ENCODE measurements around the gene MYH9.

Gene MYH9

GRCh38 chr22:36300396-36301212 lies 87.2 kb downstream of the MYH9 start:
- CTCF ChIA-PET, result interaction anchor here (0.6 to 14.4 kb wide), 22 partner anchors 7 to 186 kb away, joined by 3 to 202 read pairs (median 5); no protein-coding TSS in a partner anchor
- TF ChIP-seq CTCF (IDR thresholded peaks at IDR 0.05; ENCODE audit: insufficient read depth, low read length, missing control alignments), result no peak
- POLR2A ChIA-PET, result interaction anchor here (1.0 to 1.5 kb wide), 2 partner anchors 28 to 87 kb away, joined by 3 to 4 read pairs; partner anchors contain the start of gene MYH9
- DNase-seq (ENCODE audit: low read depth, low spot score), result no peak
- no peak overlapping the region for H3K4me3 ChIP-seq (ENCODE audit: low read depth, low read length)

- no peak for TF ChIP-seq CTCF (IDR thresholded peaks at IDR 0.05; ENCODE audit: insufficient read depth, low read length, missing control alignments)
- no peak for DNase-seq (ENCODE audit: low read depth, low spot score)
- POLR2A ChIA-PET, result interaction anchor here (2.0 kb wide), 1 partner anchor 10 kb away, joined by 8 read pairs; no protein-coding TSS in a partner anchor
- CTCF ChIA-PET, result interaction anchor here (1.5 to 14.4 kb wide), 5 partner anchors 14 to 187 kb away, joined by 6 to 202 read pairs (median 56); no protein-coding TSS in a partner anchor
- H3K4me3 ChIP-seq (ENCODE audit: low read depth, low read length), result no peak overlapping the region
Observed at GRCh38 chr22:36299911-36300310, 87.9 kb downstream of the MYH9 start.

GRCh38 chr22:36299295-36299694 lies 88.5 kb downstream of the MYH9 start:
- POLR2A ChIA-PET, result interaction anchor here (0.9 to 2.0 kb wide), 2 partner anchors 11 to 183 kb away, joined by 4 to 8 read pairs; no protein-coding TSS in a partner anchor
- no peak overlapping the region for H3K4me3 ChIP-seq (ENCODE audit: low read depth, low read length)
- no peak for DNase-seq (ENCODE audit: low read depth, low spot score)
- CTCF ChIA-PET, result interaction anchor here (1.4 to 14.4 kb wide), 5 partner anchors 14 to 188 kb away, joined by 3 to 202 read pairs (median 56); no protein-coding TSS in a partner anchor
- no peak for TF ChIP-seq CTCF (IDR thresholded peaks at IDR 0.05; ENCODE audit: insufficient read depth, low read length, missing control alignments)

GRCh38 chr22:36298601-36299000 lies 89.2 kb downstream of the MYH9 start:
- TF ChIP-seq CTCF (IDR thresholded peaks at IDR 0.05; ENCODE audit: insufficient read depth, low read length, missing control alignments), result no peak
- CTCF ChIA-PET, result interaction anchor here (1.4 to 14.4 kb wide), 4 partner anchors 17 to 188 kb away, joined by 3 to 202 read pairs (median 84); no protein-coding TSS in a partner anchor
- POLR2A ChIA-PET, result interaction anchor here (0.6 to 2.0 kb wide), 4 partner anchors 12 to 209 kb away, joined by 3 to 8 read pairs (median 4); no protein-coding TSS in a partner anchor
- H3K4me3 ChIP-seq (ENCODE audit: low read depth, low read length), result no peak overlapping the region
- DNase-seq (ENCODE audit: low read depth, low spot score), result no peak

GRCh38 chr22:36298118-36298517 lies 89.6 kb downstream of the MYH9 start:
- ChIA-PET POLR2A (interaction anchor here (0.6 to 2.0 kb wide), 3 partner anchors 12 to 209 kb away, joined by 3 to 8 read pairs (median 4); no protein-coding TSS in a partner anchor), CTCF (interaction anchor here (1.4 to 14.4 kb wide), 4 partner anchors 16 to 189 kb away, joined by 3 to 202 read pairs (median 84); no protein-coding TSS in a partner anchor)
- no peak for TF ChIP-seq CTCF (IDR thresholded peaks at IDR 0.05; ENCODE audit: insufficient read depth, low read length, missing control alignments)
- DNase-seq (ENCODE audit: low read depth, low spot score), result no peak
- H3K4me3 ChIP-seq (ENCODE audit: low read depth, low read length), result no peak overlapping the region

GRCh38 chr22:36297568-36297967 lies 90.2 kb downstream of the MYH9 start:
- H3K4me3 ChIP-seq (ENCODE audit: low read depth, low read length), result no peak overlapping the region
- DNase-seq (ENCODE audit: low read depth, low spot score), result no peak
- TF ChIP-seq CTCF (IDR thresholded peaks at IDR 0.05; ENCODE audit: insufficient read depth, low read length, missing control alignments), result no peak
- POLR2A ChIA-PET, result interaction anchor here (0.6 to 1.8 kb wide), 2 partner anchors 20 to 50 kb away, joined by 3 to 4 read pairs; no protein-coding TSS in a partner anchor
- CTCF ChIA-PET, result interaction anchor here (5.9 to 14.4 kb wide), 3 partner anchors 16 to 189 kb away, joined by 44 to 202 read pairs (median 123); no protein-coding TSS in a partner anchor

All from AG04449 (cell line).